ENCODE measurements around the gene BTBD9. TPM values are rescaled to one million over a fixed set of nuclear protein-coding genes. Genes with fewer than 3 reads are reported as not detected.

The BTBD9 gene
- total RNA-seq, 1 experiment from 2014 or later, result 8.9 TPM

DNA sequence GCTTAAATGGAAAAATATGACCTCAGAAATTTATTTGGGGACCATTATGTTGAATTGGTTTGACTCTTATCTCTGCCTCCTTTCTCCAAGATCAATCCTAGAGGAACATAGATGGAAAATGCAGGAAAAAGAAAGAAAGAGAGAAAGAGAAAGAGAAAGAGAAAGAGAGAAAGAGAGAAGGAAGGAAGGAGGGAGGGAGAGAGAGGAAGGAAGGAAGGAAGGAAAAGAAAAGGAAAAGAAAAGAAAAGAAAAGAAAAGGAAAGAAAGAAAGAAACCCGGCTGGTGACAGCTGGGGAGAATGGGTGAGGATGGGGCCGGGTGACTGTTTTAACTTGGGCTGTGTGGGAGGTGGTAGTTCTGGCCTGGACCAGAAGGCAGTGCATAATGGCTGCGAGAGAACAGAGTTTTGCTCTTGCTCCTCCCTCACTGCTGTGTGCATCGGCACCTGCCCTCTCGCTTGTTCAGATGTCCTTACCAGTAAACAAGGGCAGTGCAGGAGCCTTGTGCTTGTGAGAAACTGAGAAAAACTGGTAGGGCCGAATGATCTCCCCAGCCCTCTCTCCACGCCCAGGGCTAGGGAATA is 38.5 kb upstream of the BTBD9 start:
- Mint-ChIP-seq H3K27ac (peak overlapping the region in 1 of 3 experiments; percentile 63; a peak in 2 of 7 replicates), H3K27me3 (ENCODE audit: low read depth) (no peaks in the 10 kb centered on the region), H3K4me3 (no peak overlapping the region), H3K4me1 (peaks cover 0 to 2% of the 10 kb centered on the region in 2 experiments; a peak in 1 of 4 replicates), H3K9me3 (no peaks in the 10 kb centered on the region), H3K36me3 (ENCODE audit: insufficient read depth in 1 of 3, low read depth in 3 of 3) (peaks cover 31 to 71% (median 67%) of the 10 kb centered on the region in 3 experiments; a peak in 6 of 7 replicates)
- Histone ChIP-seq H3K4me1 (ENCODE audit: insufficient read depth, low read length) (no peaks in the 10 kb centered on the region), H4K8ac (replicated peaks; ENCODE audit: insufficient read length, low read depth, low read length) (no peak overlapping the region), H2BK120ac (ENCODE audit: low read depth, low read length, poor library complexity, severe bottlenecking) (no peak overlapping the region), H2BK15ac (ENCODE audit: low read depth, low read length) (no peak overlapping the region), H3K79me1 (ENCODE audit: insufficient read depth, low read depth, low read length, poor library complexity, severe bottlenecking) (no peaks in the 10 kb centered on the region), H2BK20ac (ENCODE audit: low read depth, low read length, poor library complexity, severe bottlenecking) (no peak overlapping the region), H3K56ac (ENCODE audit: insufficient read length, low read depth, low read length) (no peak overlapping the region), H2AFZ (ENCODE audit: low read length) (no peak overlapping the region), H4K5ac (ENCODE audit: insufficient read length, low read depth, low read length) (no peak overlapping the region), H4K20me1 (ENCODE audit: control insufficient read depth, insufficient read depth, insufficient read length) (no peaks in the 10 kb centered on the region), H3K18ac (ENCODE audit: insufficient read length, low read depth, low read length) (no peak overlapping the region), H3K27me3 (ENCODE audit: insufficient read depth, low read length) (no peaks in the 10 kb centered on the region), H2BK5ac (ENCODE audit: insufficient read length, low read length) (no peak overlapping the region), H3K23me2 (ENCODE audit: insufficient read length, low read depth, low read length, poor library complexity, severe bottlenecking) (no peaks in the 10 kb centered on the region), H3K27ac (ENCODE audit: insufficient read length, low read depth, low read length) (no peak overlapping the region), H3K79me2 (ENCODE audit: insufficient read depth, low read length) (no peaks in the 10 kb centered on the region), H2AK5ac (ENCODE audit: insufficient read length, low read length) (no peak overlapping the region), H3K4me2 (ENCODE audit: insufficient read depth, insufficient read length, low read length) (no peak overlapping the region), H3K9me3 (ENCODE audit: control insufficient read depth, low read depth, low read length) (no peaks in the 10 kb centered on the region), H3K4ac (ENCODE audit: low read depth, low read length) (no peak overlapping the region), H3K23ac (ENCODE audit: insufficient read length, low read depth, low read length) (no peak overlapping the region), H3T11ph (ENCODE audit: low read length) (no peak overlapping the region), H2BK12ac (ENCODE audit: insufficient read length, low read depth, low read length) (no peak overlapping the region), H3K14ac (ENCODE audit: insufficient read depth, low read length) (no peak overlapping the region), H4K91ac (ENCODE audit: insufficient read length, low read depth, low read length) (no peak overlapping the region), H3K9ac (ENCODE audit: extremely low read depth, insufficient read length, low read length) (no peak overlapping the region)
- WGBS (ENCODE audit: extremely low coverage, insufficient read length, low lambda C conversion rate), result no CpG with 5 or more reads among the region's 7 CpGs
- TF ChIP-seq, protein P1, sequence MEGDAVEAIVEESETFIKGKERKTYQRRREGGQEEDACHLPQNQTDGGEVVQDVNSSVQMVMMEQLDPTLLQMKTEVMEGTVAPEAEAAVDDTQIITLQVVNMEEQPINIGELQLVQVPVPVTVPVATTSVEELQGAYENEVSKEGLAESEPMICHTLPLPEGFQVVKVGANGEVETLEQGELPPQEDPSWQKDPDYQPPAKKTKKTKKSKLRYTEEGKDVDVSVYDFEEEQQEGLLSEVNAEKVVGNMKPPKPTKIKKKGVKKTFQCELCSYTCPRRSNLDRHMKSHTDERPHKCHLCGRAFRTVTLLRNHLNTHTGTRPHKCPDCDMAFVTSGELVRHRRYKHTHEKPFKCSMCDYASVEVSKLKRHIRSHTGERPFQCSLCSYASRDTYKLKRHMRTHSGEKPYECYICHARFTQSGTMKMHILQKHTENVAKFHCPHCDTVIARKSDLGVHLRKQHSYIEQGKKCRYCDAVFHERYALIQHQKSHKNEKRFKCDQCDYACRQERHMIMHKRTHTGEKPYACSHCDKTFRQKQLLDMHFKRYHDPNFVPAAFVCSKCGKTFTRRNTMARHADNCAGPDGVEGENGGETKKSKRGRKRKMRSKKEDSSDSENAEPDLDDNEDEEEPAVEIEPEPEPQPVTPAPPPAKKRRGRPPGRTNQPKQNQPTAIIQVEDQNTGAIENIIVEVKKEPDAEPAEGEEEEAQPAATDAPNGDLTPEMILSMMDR (conservative IDR thresholded peaks at IDR 0.05), result no peak
- no peak for DNase-seq

All from H9 (cell line).